ENCODE results near the gene HSPD1.
"Not testable (repeated sequence)": the region's sequence is repeated elsewhere in the genome, so short reads cannot be mapped to it uniquely, and the experiment has no call there.

HSPD1 gene

GRCh38 chr2:197453123-197453913 is 46.3 kb downstream of the HSPD1 start, which contains the start of gene COQ10B:
TSS of gene COQ10B (plus strand) at chr2:197453552. CDS start at chr2:197453561, 9 bp downstream.
- 0 out of 2 replicates have a peak, but pooled peaks have one; percentile 7 for TF ChIP-seq CTCF (IDR thresholded peaks at IDR 0.05; ENCODE audit: low read depth, low read length)
- peak within 1 kb of the TSS; percentile 97 for H3K4me3 ChIP-seq (ENCODE audit: low read depth, low read length)

GRCh38 chr2:197452754-197453122 is 46.9 kb downstream of the HSPD1 start:
- TF ChIP-seq CTCF (IDR thresholded peaks at IDR 0.05; ENCODE audit: low read depth, low read length) = no peak
- peak overlapping the region; percentile 97 for H3K4me3 ChIP-seq (ENCODE audit: low read depth, low read length)

GRCh38 chr2:197450935-197451358 is 48.7 kb downstream of the HSPD1 start:
- not testable (repeated sequence) for H3K4me3 ChIP-seq (ENCODE audit: low read depth, low read length)

- no peak for TF ChIP-seq CTCF (IDR thresholded peaks at IDR 0.05; ENCODE audit: low read depth, low read length)
- H3K4me3 ChIP-seq (ENCODE audit: low read depth, low read length) = no peak overlapping the region
These were observed 49.2 kb downstream of the HSPD1 start for GRCh38 chr2:197450465-197450864.

GRCh38 chr2:197446844-197447243 is 52.8 kb downstream of the HSPD1 start:
- no peak for TF ChIP-seq CTCF (IDR thresholded peaks at IDR 0.05; ENCODE audit: low read depth, low read length)
- no peak overlapping the region for H3K4me3 ChIP-seq (ENCODE audit: low read depth, low read length)

GRCh38 chr2:197445746-197446145 is 53.9 kb downstream of the HSPD1 start:
- H3K4me3 ChIP-seq (ENCODE audit: low read depth, low read length) = no peak overlapping the region
- TF ChIP-seq CTCF (IDR thresholded peaks at IDR 0.05; ENCODE audit: low read depth, low read length) = no peak

GRCh38 chr2:197442857-197443256 is 56.8 kb downstream of the HSPD1 start:
- no peak for TF ChIP-seq CTCF (IDR thresholded peaks at IDR 0.05; ENCODE audit: low read depth, low read length)
- no peak overlapping the region for H3K4me3 ChIP-seq (ENCODE audit: low read depth, low read length)

- TF ChIP-seq CTCF (IDR thresholded peaks at IDR 0.05; ENCODE audit: low read depth, low read length) = no peak
These were observed 62.3 kb downstream of the HSPD1 start for GRCh38 chr2:197437380-197437779.

More at GRCh38 chr2:197437380-197437779, 62.3 kb downstream of the HSPD1 start:
- H3K4me3 ChIP-seq (ENCODE audit: low read depth, low read length) = no peak overlapping the region
